H1 (cell line): ENCODE data around the gene GPC1.

Experiments
- CTCF ChIP-seq, 3 experiments: IDR thresholded peaks; 1 replicate in 2 of 3; 2 replicates in 1 of 3; pipeline versions ENCODE4 v1.5.1 to v1.6.1; 2011; ENCODE audit warnings: low read length in 3 of 3, mild to moderate bottlenecking in 3 of 3, inconsistent platforms in 2 of 3, low read depth in 1 of 3, moderate library complexity in 1 of 3; ENCODE audit not compliant: insufficient read depth in 1 of 3; ENCODE audit errors: control extremely low read depth in 1 of 3
- EZH2 ChIP-seq: fragments of 200-600 bp; sonication (generic); IDR thresholded peaks from 2 replicates; pipeline ENCODE4 v1.7.1; 2012; ENCODE audit warnings: low read depth, mild to moderate bottlenecking, moderate library complexity, low read length, inconsistent platforms; ENCODE audit not compliant: severe bottlenecking
- KDM4A ChIP-seq: IDR thresholded peaks from one replicate; pipeline ENCODE4 v1.7.1; 2012; ENCODE audit warnings: low read depth, mild to moderate bottlenecking, moderate library complexity, low read length, inconsistent platforms; ENCODE audit not compliant: severe bottlenecking
- KDM5A ChIP-seq: fragments of 200-600 bp; IDR thresholded peaks from 2 replicates; pipeline ENCODE4 v1.7.1; 2012; ENCODE audit warnings: mild to moderate bottlenecking, low read length, inconsistent platforms, mixed read lengths
- POLR2AphosphoS5 ChIP-seq: IDR thresholded peaks from 2 replicates; pipeline ENCODE4 v1.6.1; 2011; ENCODE audit warnings: low read depth, low read length
- RAD21 ChIP-seq, 2 experiments: IDR thresholded peaks in 1 of 2; conservative IDR thresholded peaks in 1 of 2; 2 replicates each; pipeline ENCODE4 v1.6.1; 2011; ENCODE audit warnings: low read depth in 2 of 2, low read length in 2 of 2, improper control_type of control experiment in 1 of 2, inconsistent platforms in 1 of 2, mild to moderate bottlenecking in 1 of 2, moderate library complexity in 1 of 2
- TCF12 ChIP-seq: IDR thresholded peaks from 2 replicates; pipeline ENCODE4 v1.6.1; 2011; ENCODE audit warnings: low read depth, mild to moderate bottlenecking, low read length

GRCh38 chr2:240405133-240405532 lies 30.3 kb upstream of the GPC1 start:
- TF ChIP-seq EZH2 (no peak), CTCF (IDR thresholded peaks at IDR 0.05; ENCODE audit: control extremely low read depth in 1 of 3, insufficient read depth in 1 of 3, low read depth in 1 of 3, low read length in 3 of 3) (no peak), POLR2AphosphoS5 (no peak), KDM5A (no peak), RAD21 (IDR thresholded peaks at IDR 0.05 in 1 of 2, conservative IDR thresholded peaks at IDR 0.05 in 1 of 2; ENCODE audit: low read depth in 2 of 2, low read length in 2 of 2) (no peak), KDM4A (no peak), TCF12 (no peak)
